NCI-H1092 treated with DMSO at 0.1 percent for 48 hours (cell line): ENCODE data around the gene ANTKMT.

ENCODE experiments used
- DNase-seq: peaks from one replicate; lab custom pipeline; 2025; lab: John Stamatoyannopoulos, UW

ANTKMT gene

GRCh38 chr16:715477-716199, 5.3 kb upstream of the ANTKMT start:
- DNase-seq = peak; percentile 26

GRCh38 chr16:716200-716568, 4.8 kb upstream of the ANTKMT start:
- peak; percentile 41 for DNase-seq

DNA sequence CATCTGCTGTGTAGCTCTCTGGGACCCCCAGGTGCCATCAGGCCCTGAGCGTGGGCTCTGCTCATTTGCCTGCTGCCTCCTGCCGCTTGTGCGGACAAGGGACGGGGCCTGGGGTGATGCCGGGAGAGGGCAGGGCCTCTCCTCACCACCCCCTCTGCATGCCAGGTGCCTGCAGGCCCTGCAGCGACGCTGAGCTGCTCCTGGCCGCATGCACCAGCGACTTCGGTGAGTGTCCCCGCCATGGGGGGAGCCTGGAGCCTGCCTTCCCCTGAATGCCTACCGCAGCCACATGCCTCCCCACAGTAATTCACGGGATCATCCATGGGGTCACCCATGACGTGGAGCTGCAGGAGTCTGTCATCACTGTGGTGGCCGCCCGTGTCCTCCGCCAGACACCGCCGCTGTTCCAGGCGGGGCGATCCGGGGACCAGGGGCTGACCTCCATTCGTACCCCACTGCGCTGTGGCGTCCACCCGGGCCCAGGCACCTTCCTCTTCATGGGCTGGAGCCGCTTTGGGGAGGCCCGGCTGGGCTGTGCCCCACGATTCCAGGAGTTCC, 4.1 kb upstream of the ANTKMT start:
- DNase-seq = no peak

- no peak for DNase-seq
Observed at GRCh38 chr16:717450-718245, 3.3 kb upstream of the ANTKMT start.

DNA sequence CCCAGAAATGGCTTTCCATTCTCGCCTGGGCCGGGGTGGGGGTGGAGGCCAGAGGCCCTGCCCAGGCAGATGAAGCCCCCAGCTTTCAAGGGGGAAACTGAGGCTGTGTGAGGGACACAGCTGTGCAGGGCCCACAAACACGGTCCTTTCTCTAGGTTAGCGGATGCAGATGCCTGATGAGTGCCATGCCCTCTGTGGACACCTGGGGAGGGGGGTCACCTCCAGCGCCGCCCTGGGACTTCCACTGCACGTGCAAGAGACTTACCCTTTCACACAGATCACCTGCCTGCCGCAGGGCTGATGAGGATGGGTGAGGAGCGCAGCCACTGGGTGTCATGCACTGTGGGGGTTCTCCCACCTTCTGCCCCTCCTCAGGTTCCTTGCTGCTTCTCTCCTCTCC, 2.6 kb upstream of the ANTKMT start:
- no peak for DNase-seq

DNA sequence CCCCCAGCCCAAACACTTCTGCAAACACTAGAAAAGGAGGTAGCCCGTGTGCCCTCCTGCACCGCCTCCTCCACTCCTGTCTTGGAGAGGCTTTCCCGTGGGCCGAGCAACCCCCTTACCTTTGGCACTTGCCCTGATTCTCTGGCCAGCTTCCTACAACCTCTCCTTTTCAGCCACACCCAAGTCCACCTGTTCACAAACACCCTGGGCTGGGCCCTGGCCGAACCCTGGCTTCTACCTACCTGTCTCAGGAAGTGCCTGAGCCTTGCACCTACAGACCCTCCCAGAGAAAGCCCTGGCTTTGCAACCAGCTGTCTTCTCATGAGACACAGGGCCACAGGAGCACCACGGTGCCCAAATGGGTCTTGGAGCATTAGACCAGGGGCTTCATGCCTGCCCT, 2.0 kb upstream of the ANTKMT start:
- no peak for DNase-seq

DNA sequence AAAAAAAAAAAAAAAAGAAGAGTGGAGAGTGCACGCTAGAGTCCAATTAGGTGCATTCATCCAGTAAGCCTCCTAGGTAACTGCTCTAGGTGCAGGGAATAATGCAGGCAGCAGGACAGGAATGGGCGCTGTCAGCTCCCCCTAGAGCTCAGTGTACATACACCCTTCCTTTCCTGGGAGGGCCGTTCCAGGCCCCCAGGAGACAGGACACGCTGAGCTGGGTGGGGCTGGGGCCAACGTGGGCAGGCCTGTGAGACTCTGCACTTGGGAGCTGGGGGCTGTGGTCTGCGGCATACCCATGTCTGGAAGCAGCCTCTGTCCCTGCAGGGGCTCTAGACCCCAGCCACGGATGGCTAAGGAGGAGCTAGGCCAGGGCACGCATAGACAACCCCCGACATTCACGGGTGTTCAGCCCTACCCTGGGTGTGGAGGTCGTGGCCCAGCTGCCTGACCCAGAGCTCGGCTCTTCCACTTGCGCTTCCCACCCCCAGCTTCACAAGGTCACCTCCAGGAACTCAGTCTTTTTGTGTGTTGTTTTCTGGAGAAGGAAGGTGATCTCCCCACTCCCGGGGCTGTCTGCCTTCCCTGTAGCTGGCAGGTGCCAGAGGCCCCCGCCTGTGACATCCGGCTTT, 1.0 kb upstream of the ANTKMT start:
- no peak for DNase-seq

GRCh38 chr16:720447-720989, 428 bp upstream of the ANTKMT start:
- peak; percentile 63 for DNase-seq

GRCh38 chr16:721765-722540, 1.0 kb downstream of the ANTKMT start:
- no peak for DNase-seq

DNA sequence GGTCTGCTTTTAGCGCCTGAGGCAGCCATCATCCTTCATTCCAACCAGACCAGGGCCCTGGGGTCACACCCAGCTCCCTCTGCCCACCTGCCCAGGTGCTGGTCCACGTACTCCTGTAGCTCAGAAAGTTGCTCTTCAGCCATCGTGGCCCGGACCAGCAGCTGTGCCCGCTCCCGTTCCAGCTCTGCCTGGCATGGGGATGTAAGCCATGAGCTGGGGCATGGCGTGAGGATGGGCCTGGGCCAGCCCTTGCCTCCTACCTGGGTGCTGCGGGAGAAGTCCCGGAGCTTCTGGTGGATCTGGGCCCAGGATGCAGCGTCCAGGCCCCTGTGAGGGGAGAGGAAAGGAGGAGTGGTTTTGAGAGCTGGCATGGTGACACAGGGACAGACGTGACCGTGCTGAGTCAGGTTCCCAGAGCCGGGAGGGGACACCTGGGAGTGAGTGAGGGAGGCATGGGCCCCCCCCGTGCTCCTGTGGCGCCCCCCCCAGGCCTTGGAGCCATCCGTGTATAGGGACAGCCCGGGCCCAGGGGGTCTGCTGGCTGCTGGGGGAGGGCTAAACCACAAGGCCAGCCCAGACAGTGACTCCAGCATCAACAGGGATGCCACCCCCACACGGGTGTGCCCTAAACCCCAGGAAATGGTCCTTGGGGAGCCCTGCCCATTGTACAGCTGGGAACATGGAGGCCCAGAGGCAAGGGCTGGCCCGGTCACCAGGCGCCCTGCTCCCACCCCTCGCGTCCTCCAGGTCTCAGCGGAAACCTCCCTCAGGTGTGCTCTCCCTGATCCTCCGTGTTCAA, 2.1 kb downstream of the ANTKMT start:
- no peak for DNase-seq

DNA sequence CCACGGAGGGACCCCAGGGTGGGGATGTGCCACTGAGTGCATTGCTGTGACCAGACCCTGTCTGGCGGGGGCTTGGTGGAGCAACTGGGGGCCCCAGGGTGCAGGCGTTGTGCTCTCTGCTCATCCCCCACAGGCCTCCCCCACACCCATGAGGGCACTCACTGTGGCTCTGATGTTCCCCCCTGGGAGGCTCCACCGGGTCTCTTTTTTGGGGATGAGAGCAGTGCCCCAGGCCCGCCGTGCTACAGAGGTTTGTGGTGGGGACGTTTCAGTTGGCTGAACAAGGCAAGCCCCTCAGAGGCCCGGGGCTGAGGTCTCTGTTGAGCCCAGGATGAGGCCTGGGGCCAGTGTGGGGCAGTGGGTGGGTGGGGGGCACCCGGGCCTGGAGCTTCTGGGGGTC, 2.7 kb downstream of the ANTKMT start:
- no peak for DNase-seq

DNA sequence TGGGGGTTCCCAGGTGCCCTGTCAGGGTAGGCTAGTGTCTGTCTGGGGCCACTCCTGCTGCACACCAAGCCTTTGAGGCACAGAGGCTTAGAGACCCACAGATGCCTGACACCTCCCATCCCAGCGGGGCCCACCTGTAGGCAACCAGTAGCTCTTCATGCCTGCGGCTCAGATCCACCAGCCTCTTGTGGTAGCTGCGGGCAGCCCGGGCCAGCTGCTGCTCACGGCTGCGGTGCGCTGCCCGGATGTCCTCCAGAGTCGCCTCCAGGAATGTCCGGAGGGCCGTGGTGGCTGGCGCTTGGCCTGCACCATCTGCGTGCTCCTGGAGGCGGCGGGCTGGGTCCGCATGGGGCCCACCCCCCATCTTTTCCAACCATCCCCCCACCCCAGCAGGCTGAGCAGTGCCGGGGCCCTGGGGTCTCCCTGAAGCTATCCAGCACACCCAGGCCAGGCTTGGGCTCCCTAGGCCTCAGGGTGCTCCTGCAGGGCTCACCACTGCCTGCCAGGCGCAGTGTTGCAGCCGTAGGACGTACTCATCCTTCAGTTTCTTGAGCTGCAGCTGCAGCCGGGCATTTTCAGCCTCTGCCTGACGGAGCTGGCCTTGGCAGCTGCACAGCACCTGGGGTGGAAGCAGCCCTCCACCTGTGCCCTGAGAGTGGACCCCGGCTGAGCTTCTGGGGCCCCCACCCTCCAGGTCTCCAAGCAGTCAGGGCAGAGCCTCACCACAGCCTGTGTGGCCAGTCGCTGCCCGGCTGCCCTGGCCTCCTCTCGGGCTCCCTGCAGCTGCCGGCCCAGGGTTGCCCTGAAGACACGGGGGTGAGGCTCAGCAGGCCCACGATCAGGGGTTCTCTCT, 3.5 kb downstream of the ANTKMT start:
- no peak for DNase-seq

DNA sequence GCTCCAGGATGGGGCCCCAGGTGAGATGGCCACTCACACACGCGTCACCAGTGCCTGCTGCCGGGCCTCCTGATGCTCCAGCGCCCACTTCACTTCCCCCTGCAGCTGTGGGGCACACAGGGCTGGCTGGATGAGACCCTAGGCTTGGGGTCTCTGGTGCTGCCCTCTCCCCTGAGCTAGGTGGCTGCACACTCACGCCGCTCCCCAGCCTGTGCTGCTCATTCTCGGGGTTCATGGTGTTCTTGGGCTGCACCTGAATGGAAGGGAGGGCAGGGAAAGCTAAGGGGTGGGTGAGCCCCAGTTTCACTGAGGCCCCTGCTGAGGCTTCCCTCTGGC, 4.1 kb downstream of the ANTKMT start:
- DNase-seq = no peak

DNA sequence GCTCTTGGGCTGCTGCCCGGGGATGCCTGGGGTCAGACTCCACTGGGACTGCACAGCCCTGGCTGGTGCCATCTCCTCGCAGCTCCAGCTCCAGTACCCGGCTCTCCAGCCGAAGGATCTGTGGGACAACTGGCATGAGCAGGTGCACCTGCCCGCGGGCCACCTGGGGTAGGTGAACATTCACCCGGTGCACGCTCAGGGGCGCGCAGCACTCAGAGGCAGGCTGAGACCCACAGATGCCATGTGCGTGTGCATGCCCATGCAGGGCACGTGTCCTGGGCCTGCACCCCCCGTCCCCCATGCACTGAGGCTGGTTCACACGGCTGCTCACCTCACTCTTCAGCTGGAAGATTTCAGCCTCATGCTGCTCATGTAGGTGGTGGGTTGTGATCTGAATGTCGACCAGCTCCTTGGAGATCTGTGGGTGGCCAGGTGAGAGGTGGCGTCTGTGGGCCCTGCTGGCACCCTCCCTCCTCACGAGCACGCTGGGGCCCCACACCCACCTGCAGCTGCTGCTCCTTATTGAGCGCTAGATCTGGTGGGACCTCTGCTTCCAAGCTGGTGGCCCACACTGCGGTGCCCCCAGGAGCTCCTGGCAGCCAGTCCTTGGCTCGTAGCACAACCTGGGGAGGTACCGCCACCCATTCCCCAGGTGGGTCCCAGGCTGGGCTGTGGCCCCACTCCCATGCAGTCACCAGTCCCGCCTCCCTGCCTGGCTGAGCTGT, 4.7 kb downstream of the ANTKMT start:
- DNase-seq = no peak

GRCh38 chr16:726188-726437, 5.2 kb downstream of the ANTKMT start:
- no peak for DNase-seq

DNA sequence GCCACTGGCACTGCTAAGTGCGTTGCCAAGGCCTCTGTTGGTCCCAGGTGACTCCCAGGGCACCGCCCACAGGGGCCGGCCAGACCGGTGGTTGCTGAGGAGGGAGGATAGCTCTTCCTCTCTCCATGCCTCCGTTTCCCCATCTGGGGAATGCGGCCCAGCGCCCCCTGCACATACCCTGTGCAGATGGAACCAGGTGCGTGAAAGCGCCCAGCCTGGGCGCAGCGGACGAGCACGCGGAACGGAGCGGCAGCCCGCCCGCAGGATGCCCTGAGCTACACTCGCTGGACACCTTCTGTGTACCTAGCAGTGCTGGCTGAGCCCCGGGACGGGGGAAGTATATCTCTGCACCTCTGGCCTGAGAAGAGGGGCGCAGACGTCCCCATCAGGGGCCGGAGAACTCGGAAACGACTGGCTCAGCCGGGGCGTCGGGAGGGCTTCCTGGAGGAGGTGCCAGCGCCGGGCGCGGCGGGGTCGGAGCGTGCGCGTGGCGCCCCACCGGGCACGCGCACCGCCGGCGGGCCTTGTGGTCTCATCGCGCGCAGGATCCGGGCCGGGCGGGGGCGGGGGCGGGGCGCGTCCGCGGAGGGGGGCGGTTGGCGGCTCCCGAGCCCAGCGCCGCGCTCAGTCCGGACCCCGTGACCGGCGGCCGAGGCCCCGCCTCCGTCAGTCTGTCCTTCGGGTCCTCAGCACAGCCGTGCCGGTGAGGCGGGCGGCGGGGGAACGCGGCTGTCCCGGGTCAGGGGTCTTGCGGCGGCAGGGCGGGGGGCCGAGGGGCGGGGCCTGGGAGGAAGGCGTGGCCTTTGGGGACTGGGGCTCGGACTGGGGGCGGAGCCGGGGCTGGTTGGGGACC, 5.7 kb downstream of the ANTKMT start, which contains the start of the genes CCDC78 and HAGHL:
TSS of gene CCDC78 (minus strand) at position 6 of the 853 bp plus-strand sequence. CDS start 76 bp downstream, outside the sequence.
TSS of gene HAGHL (plus strand) at position 669 of the 853 bp plus-strand sequence. CDS start 404 bp downstream, outside the sequence.
- no peak for DNase-seq

DNA sequence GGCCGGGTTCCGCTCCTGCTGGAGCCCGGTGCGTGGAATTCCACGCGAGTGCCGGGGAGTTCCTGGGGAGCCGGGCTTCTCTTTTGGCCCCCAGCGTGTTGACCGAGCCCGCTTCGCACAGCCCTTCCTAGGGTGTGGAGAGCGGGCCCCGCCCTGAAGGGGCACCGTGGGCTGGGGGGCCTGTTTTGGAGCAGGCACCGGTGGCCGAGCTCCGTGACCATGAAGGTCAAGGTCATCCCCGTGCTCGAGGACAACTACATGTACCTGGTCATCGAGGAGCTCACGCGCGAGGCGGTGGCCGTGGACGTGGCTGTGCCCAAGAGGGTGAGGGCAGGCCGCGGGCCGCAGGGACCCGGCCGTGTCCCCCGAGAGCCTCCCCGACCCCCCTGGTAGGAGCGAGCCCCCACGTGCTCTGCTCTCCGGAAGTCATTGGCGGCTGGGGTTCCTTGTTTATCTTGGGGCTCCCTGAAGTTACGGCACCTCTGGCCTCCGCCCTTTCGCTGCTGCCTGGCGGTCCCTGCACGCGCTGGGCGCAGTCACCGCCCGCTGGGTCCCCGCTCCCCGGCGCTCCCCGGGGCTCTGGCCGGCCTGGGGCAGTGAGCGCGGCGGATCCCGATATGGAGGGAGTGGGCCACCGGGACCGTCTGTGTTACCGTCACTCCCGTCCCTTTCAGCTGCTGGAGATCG, 6.5 kb downstream of the ANTKMT start:
- DNase-seq = no peak
